Hematopoietic multipotent progenitor cell treated with erythropoietin and hydrocortisone succinate and interleukin-3 and kit ligand, for 6 days (in vitro differentiated cells): ENCODE measurements around the gene TAOK2.
"Not testable (repeated sequence)": the region's sequence is repeated elsewhere in the genome, so short reads cannot be mapped to it uniquely, and the experiment has no call there.

ENCODE experiments used
- DNase-seq: peaks from one replicate; pipeline ENCODE4 v3.0.0-alpha.2; 2015

TAOK2 gene

GRCh38 chr16:30025574-30025973 is 51.9 kb downstream of the TAOK2 start:
- no peak for DNase-seq

GRCh38 chr16:30026449-30026848 is 52.8 kb downstream of the TAOK2 start:
- DNase-seq = no peak

- no peak for DNase-seq
These were observed 54.1 kb downstream of the TAOK2 start for GRCh38 chr16:30027588-30028437.

GRCh38 chr16:30028438-30029076 is 54.9 kb downstream of the TAOK2 start:
- DNase-seq = peak; percentile 68

DNA sequence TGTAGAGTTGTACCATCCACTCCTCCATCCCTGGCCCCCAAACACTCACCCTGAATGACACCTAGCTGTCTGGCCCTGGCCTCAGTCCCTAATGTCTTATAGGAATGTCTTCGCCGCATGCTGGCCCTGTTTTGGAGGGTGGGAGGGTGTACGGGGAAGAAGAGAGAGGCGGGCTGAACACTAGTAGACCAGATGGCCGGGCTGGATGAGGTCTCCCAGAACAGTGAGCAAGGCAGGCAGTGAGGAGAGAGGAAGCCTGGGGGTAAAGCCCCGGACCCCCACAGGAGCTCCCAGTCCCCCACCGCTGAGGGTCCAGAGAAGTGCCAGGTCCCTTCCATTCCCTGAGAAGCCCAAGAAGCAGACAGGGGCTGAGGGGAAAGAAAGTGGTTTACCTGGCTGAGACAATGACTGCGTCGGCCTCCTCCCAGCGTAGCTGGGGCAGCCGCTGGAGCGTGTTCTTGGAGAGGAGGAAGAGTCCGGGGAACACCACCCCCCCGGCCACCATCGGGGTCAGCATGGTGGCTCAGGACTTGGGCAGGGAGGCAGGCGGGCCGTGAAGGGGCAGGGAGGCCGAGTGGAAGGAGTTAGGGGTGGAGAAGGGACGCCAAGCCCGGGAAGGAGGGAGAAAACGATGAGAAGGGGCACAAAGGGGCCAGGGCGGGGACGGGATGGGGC is 56.5 kb downstream of the TAOK2 start:
- DNase-seq = no peak

GRCh38 chr16:30030841-30031413 is 57.3 kb downstream of the TAOK2 start, which contains the start of gene TLCD3B:
Gene TLCD3B (minus strand): TSS chr16:30031271. CDS start chr16:30030527, 744 bp downstream.
- no peak for DNase-seq

- DNase-seq = no peak
These were observed 57.8 kb downstream of the TAOK2 start for GRCh38 chr16:30031477-30031918.

- DNase-seq = peak; percentile 82
These were observed 58.6 kb downstream of the TAOK2 start for GRCh38 chr16:30032083-30032819.

DNA sequence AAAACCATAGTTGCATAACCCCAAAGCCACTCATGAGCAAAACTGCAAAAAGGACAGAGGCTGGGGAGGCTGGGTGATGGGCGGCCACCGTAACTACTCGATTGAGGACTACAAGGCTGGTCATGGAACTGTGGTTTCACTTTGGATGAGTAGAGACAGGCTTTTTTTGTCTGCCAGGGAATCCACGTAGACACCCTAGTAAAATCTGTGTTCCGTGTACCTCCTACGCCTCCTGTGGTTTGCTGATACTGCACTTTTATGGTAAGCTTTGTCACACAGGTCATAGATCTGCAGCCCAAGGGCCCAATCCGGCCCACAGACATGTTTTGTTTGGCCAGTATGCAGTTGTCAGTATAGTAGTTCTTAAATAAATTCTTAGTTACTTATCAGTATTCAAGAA is 59.6 kb downstream of the TAOK2 start:
- DNase-seq = no peak

- DNase-seq = peak; percentile 54
These were observed 66.6 kb downstream of the TAOK2 start for GRCh38 chr16:30040221-30040620.

- not testable (repeated sequence) for DNase-seq
These were observed 67.0 kb downstream of the TAOK2 start for GRCh38 chr16:30040690-30041089.

DNA sequence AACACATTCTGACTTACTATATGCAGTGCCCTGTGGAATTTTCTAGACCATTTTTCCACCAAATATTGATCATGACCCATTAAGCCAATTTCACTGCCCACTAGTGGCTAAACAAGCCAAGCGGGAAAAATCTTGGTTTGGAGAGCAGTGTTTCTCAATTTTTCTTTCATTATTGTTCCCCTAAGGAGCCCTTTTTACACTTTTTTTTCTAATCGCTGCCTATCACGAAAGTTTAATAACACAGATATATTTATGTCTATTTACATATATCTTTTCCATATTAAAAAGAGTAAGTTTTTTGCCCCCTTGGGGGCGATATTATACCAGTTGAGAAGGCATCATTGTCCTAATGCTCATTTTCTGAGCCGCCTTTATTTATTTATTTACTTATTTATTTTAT is 68.2 kb downstream of the TAOK2 start:
- peak; percentile 75 for DNase-seq
